Ishikawa (cell line): ENCODE data around the gene BICRA.

Experiments
- CEBPB ChIP-seq: IDR thresholded peaks from 2 replicates; pipeline ENCODE4 v1.6.1; 2012
- CREB1 ChIP-seq: IDR thresholded peaks from 2 replicates; pipeline ENCODE4 v1.6.1; 2012; ENCODE audit warnings: low read depth
- EGR1 ChIP-seq: IDR thresholded peaks from 2 replicates; pipeline ENCODE4 v1.6.1; 2012
- EP300 ChIP-seq: IDR thresholded peaks from 2 replicates; pipeline ENCODE4 v1.6.1; 2012; ENCODE audit warnings: borderline replicate concordance
- FOXM1 ChIP-seq: IDR thresholded peaks from 2 replicates; pipeline ENCODE4 v1.6.1; 2012; ENCODE audit warnings: low read depth, borderline replicate concordance
- MAX ChIP-seq: IDR thresholded peaks from 2 replicates; pipeline ENCODE4 v1.6.1; 2012
- NFIC ChIP-seq: IDR thresholded peaks from 2 replicates; pipeline ENCODE4 v1.6.1; 2012
- RAD21 ChIP-seq: IDR thresholded peaks from 2 replicates; pipeline ENCODE4 v1.6.1; 2012; ENCODE audit warnings: low read depth
- REST ChIP-seq: IDR thresholded peaks from 2 replicates; pipeline ENCODE4 v1.6.1; 2012; ENCODE audit warnings: low read depth, mild to moderate bottlenecking
- TAF1 ChIP-seq: IDR thresholded peaks from 2 replicates; pipeline ENCODE4 v1.6.1; 2012; ENCODE audit warnings: low read depth, mild to moderate bottlenecking
- TCF12 ChIP-seq: IDR thresholded peaks from 2 replicates; pipeline ENCODE4 v1.6.1; 2012; ENCODE audit warnings: low read depth
- TEAD4 ChIP-seq: IDR thresholded peaks from 2 replicates; pipeline ENCODE4 v1.6.1; 2012
- USF1 ChIP-seq: IDR thresholded peaks from 2 replicates; pipeline ENCODE4 v1.6.1; 2012
- YY1 ChIP-seq: IDR thresholded peaks from 2 replicates; pipeline ENCODE4 v1.6.1; 2012; ENCODE audit warnings: low read depth
- ZBTB7A ChIP-seq: IDR thresholded peaks from 2 replicates; pipeline ENCODE4 v1.6.1; 2012; ENCODE audit warnings: low read depth

The BICRA gene

DNA sequence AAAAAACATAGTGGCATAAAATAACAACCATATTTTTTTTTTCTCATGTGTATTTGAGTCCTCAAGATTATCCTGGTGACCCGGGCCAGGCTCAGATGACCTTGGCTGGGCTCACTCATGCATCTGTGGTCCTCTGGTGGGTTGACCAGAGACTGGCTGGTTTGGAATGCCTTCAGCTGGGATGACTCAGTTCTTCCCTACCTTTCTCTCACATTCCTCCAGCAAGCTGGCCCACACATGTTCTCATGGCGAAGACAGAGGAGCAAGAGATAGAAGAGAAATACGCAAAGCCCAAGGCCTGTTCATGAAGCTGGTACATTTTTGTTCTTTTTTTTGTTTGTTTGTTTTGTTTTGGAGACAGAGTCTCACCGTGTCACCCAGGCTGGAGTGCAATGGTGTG lies 21.6 kb upstream of the BICRA start:
- TF ChIP-seq EGR1 (no peak), REST (no peak), TEAD4 (no peak)

DNA sequence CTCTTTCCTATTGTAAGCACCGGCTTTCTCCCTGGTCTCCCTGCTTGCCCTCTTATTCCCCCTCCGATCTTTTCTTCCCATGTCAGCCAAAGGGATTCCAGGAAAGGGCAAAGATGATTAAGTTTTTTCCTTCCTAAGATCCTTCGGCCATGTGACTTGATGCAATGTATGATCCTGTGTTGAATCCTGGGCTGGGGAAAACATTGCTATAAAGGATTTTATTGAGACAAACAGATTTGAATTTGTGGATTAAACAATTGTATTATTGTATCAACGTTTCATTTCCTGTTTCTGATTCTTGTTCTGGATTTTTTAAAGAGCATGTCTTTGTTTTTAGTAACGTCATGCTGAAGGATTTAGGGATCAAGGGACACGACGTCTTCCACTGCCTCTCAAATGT lies 19.1 kb upstream of the BICRA start:
- no peak for TF ChIP-seq TCF12
- TF ChIP-seq CREB1, result no peak
- TF ChIP-seq TEAD4, result no peak
- TF ChIP-seq ZBTB7A, result no peak
- no peak for TF ChIP-seq FOXM1
- no peak for TF ChIP-seq EP300
- no peak for TF ChIP-seq CEBPB
- no peak for TF ChIP-seq USF1
- TF ChIP-seq YY1, result no peak
- TF ChIP-seq REST, result no peak
- TF ChIP-seq NFIC, result no peak

DNA sequence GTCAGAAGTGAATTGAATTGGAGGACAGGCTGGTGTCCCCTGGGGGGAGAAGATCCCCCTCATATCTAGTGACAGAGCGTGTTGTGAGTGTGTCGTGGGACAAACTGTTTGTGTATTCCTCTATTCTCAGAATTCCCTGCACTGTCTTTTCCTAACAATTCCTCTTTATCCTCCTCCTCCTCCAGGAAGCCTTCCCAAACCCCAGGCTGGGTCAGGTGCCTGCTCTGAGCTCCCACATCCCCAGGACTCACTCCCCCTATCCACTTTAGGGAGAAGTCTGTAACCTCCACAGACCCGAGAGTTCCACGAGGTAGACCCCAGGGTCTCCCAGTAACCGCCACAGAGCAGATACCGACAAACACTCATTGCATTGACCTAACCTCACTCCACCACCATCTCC lies 15.1 kb upstream of the BICRA start:
- TF ChIP-seq ZBTB7A (no peak), FOXM1 (no peak), YY1 (no peak), REST (no peak), TAF1 (no peak), RAD21 (no peak), USF1 (no peak), TEAD4 (no peak), TCF12 (no peak), NFIC (no peak), CEBPB (no peak), CREB1 (no peak), EGR1 (no peak), EP300 (no peak), MAX (no peak)

DNA sequence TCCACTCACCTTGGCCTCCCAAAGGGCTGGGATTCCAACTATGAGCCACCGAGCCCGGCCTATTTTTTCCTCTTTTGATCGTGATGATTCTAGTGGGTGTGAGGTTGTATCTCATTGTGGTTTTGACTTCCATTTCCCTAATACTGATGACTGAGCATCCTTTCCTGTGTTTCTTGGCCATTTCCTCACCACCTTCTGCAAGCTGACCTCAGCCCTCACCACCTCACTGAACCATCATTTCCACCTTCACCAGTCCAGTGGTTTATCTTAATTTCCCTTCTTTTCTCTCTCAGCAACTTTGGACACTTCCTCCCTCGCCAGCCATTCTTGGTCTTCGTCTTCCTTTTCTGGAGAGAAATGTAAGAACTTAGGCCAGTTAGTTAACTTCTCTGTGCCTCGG lies 13.0 kb upstream of the BICRA start:
- TF ChIP-seq TAF1 (no peak), USF1 (no peak), MAX (no peak), TCF12 (no peak), NFIC (no peak), REST (no peak), FOXM1 (no peak)
